Sigmoid colon (tissue), 7 donors: Measurements from ENCODE around the gene SPEM2. TPM values are rescaled to one million over a fixed set of nuclear protein-coding genes. Genes with fewer than 3 reads are reported as not detected.

ENCODE experiments used
- DNase-seq: peaks from one replicate; pipeline ENCODE4 v3.0.0-alpha.2; 2019
- H3K27ac ChIP-seq, 4 donors: fragments of 200-600 bp; sonication (generic); one replicate each; pipeline ENCODE4 v1.5.1; 2016 to 2019; ENCODE audit warnings: mild to moderate bottlenecking in 1 of 4
- H3K27me3 ChIP-seq, 3 donors: fragments of 200-600 bp; sonication (generic); one replicate each; pipeline ENCODE4 v1.5.1; 2019; ENCODE audit warnings: mild to moderate bottlenecking in 1 of 3
- H3K36me3 ChIP-seq, 4 donors: fragments of 200-600 bp; sonication (generic); one replicate each; pipeline ENCODE4 v1.5.1; 2016 to 2019
- H3K4me1 ChIP-seq, 4 donors: fragments of 200-600 bp; sonication (generic); one replicate each; pipeline ENCODE4 v1.5.1; 2017 to 2019
- H3K4me3 ChIP-seq, 4 donors: fragments of 200-600 bp; sonication (generic); one replicate each; pipeline ENCODE4 v1.5.1; 2017 to 2019; ENCODE audit warnings: mild to moderate bottlenecking in 2 of 4, moderate library complexity in 1 of 4
- H3K9me3 ChIP-seq, 4 donors: fragments of 200-600 bp in 3 of 4; sonication (generic) in 3 of 4; one replicate each; pipeline versions ENCODE4 v1.5.1 to v1.6.1; 2013 to 2019
- CTCF ChIP-seq, 4 experiments: fragments of 450-650 bp in 3 of 4; fragments of 200-600 bp in 1 of 4; IDR thresholded peaks; one replicate each; pipeline ENCODE4 v1.5.1; 2016 to 2019; ENCODE audit warnings: antibody characterized with exemption in 4 of 4, mild to moderate bottlenecking in 3 of 4, moderate library complexity in 2 of 4
- EP300 ChIP-seq, 4 donors: sonication (generic); formaldehyde crosslinking; IDR thresholded peaks; one replicate each; pipeline ENCODE4 v1.6.1; 2017; ENCODE audit warnings: antibody characterized with exemption in 4 of 4
- POLR2A ChIP-seq, 2 donors: fragments of 450-650 bp; IDR thresholded peaks; one replicate each; pipeline ENCODE4 v1.6.1; 2016; ENCODE audit warnings: antibody characterized with exemption in 2 of 2, mild to moderate bottlenecking in 2 of 2, moderate library complexity in 2 of 2
- POLR2AphosphoS5 ChIP-seq, 4 donors: sonication (generic); formaldehyde crosslinking; IDR thresholded peaks; one replicate each; pipeline ENCODE4 v1.6.1; 2017; ENCODE audit warnings: antibody characterized with exemption in 4 of 4
- WGBS, 2 donors: extraction: QIAGEN DNeasy Blood & Tissue Kit; methylation state at CpG; one replicate each; pipeline ENCODE4 v1.1.7; 2013; 5-methylcytosine and 5-hydroxymethylcytosine counted together
- intact Hi-C: fragments of 100-400 bp; cut with DNase I; formaldehyde crosslinking; loops from one replicate; pipeline ENCODE4 v1.15.1; 2023
- polyA plus RNA-seq, 3 donors: library from polyadenylated mRNA; stranded (reverse); fragments of 200-250 nt; gene quantifications; one replicate each; pipeline ENCODE4 v1.2.3, GENCODE V29; 2013
- total RNA-seq, 4 donors: library from RNA; depleted of rRNA; stranded (reverse); fragments of >200 nt; gene quantifications; one replicate each; pipeline ENCODE4 v1.1.0, GENCODE V29; 2016
- donor health status: healthy with polysubstance abuse.
- donor health status: Bipolar disorder and iron deficiency.
- donor health status: healthy.

The SPEM2 gene
- total and polyA plus RNA-seq, 7 donors: not detected

DNA sequence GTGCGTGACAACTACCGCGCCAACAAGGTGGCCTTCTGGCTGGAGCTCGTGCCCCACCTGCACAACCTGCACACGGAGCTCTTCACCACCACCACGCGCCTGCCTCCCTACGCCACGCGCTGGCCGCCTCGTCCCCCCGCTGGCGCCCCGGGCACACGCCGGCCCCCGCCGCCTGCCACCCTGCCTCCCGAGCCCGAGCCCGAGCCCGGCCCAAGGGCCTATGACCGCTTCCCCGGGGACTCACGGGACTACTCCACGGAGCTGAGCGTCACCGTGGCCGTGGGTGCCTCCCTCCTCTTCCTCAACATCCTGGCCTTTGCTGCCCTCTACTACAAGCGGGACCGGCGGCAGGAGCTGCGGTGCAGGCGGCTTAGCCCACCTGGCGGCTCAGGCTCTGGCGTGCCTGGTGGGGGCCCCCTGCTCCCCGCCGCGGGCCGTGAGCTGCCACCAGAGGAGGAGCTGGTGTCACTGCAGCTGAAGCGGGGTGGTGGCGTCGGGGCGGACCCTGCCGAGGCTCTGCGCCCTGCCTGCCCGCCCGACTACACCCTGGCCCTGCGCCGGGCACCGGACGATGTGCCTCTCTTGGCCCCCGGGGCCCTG is 8.3 kb upstream of the SPEM2 start:
- TF ChIP-seq CTCF (IDR thresholded peaks at IDR 0.05): no peak
- TF ChIP-seq EP300 (IDR thresholded peaks at IDR 0.05): no peak
- TF ChIP-seq POLR2AphosphoS5 (IDR thresholded peaks at IDR 0.05): no peak
- TF ChIP-seq POLR2A (IDR thresholded peaks at IDR 0.05): no peak
- Histone ChIP-seq H3K4me3 (no peak overlapping the region), H3K9me3 (no peaks in the 10 kb centered on the region), H3K4me1 (no peaks in the 10 kb centered on the region), H3K36me3 (peaks cover 0 to 38% (median 6%) of the 10 kb centered on the region in 4 donors), H3K27ac (no peak overlapping the region), H3K27me3 (no peaks in the 10 kb centered on the region)
- 93 to 95% methylated on average over 54 of the region's 54 CpGs for WGBS, 2 donors
- DNase-seq: no peak
- intact Hi-C loops: no loop called here

DNA sequence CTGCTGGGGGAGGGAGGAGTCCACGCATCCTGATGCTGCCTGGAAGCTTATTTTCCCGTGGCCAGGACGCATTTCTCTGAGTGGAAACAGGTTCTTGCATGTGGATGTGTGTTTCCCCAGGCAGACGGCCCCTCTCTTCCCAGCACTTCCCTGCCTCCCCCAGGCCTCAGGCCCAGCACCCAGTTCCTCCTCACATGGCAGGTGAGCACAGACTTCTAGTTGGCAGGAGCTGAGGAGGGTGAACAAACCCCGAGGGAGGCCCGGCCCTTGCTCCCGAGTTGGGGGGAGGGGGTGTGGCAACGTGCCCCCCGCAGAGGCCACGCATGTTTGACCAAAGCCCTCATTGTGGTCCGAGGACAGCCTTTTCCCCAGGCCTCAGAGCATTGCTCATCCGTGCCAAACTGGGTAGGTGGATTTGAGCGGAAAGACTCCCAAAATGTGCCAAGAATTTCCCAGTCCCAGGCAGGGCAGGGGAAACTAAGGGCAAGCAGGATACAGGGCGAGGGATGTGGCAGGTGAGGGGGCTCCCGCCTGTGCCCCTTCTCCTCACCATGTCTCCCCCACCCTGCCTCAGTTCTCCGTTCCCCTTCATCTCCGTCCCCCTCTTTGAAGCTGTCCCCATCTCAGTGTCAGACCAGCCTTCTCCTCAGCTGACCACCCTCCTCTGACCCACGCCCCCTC is 6.8 kb upstream of the SPEM2 start:
- intact Hi-C loops: no loop called here
- Histone ChIP-seq H3K4me1 (no peaks in the 10 kb centered on the region), H3K27me3 (no peaks in the 10 kb centered on the region), H3K9me3 (no peaks in the 10 kb centered on the region), H3K27ac (no peak overlapping the region), H3K4me3 (no peak overlapping the region), H3K36me3 (peaks cover 0 to 38% (median 6%) of the 10 kb centered on the region in 4 donors)
- TF ChIP-seq POLR2A (IDR thresholded peaks at IDR 0.05): no peak
- no peak for TF ChIP-seq POLR2AphosphoS5 (IDR thresholded peaks at IDR 0.05)
- no peak for TF ChIP-seq EP300 (IDR thresholded peaks at IDR 0.05)
- no peak for TF ChIP-seq CTCF (IDR thresholded peaks at IDR 0.05)
- WGBS, 2 donors: 72 to 73% methylated on average over 18 of the region's 18 CpGs
- no peak for DNase-seq

- intact Hi-C loops: no loop called here
- TF ChIP-seq CTCF (IDR thresholded peaks at IDR 0.05) (no peak), POLR2A (IDR thresholded peaks at IDR 0.05) (no peak), EP300 (IDR thresholded peaks at IDR 0.05) (no peak), POLR2AphosphoS5 (IDR thresholded peaks at IDR 0.05) (no peak)
- no peaks in the 10 kb centered on the region for H3K4me1 ChIP-seq
- H3K9me3 ChIP-seq: no peaks in the 10 kb centered on the region
- H3K36me3 ChIP-seq: peaks cover 0 to 30% (median 5%) of the 10 kb centered on the region in 4 donors
- no peak within 1 kb of the TSS for H3K4me3 ChIP-seq
- H3K27ac ChIP-seq: no peak within 1 kb of the TSS
- DNase-seq: no peak
- no peaks in the 10 kb centered on the region for H3K27me3 ChIP-seq
- 84 to 87% methylated on average over 17 of the region's 17 CpGs for WGBS, 2 donors
Measured at GRCh38 chr17:7419819-7420610, 5.4 kb upstream of the SPEM2 start, which contains the start of gene SPEM1. Gene SPEM1 (plus strand): TSS chr17:7420324. CDS start chr17:7420385, 61 bp downstream.

DNA sequence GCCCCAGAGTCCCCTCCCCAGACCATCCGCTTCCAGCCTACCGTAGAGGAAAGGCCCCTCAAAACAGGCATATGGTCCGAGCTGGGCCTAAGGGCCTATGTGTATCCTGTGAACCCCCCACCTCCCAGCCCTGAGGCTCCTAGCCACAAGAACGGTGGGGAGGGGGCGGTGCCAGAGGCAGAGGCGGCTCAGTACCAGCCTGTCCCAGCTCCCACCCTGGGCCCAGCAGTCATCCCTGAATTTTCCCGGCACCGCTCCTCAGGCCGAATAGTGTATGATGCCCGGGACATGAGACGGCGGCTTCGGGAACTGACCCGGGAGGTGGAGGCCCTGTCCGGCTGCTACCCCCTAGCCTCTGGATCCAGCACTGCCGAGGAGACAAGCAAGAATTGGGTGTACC is 4.2 kb upstream of the SPEM2 start:
- H3K4me3 ChIP-seq: no peak overlapping the region
- H3K27me3 ChIP-seq: no peaks in the 10 kb centered on the region
- H3K27ac ChIP-seq: no peak overlapping the region
- peaks cover 0 to 20% (median 3%) of the 10 kb centered on the region in 4 donors for H3K36me3 ChIP-seq
- no peak for DNase-seq
- H3K4me1 ChIP-seq: no peaks in the 10 kb centered on the region
- no peaks in the 10 kb centered on the region for H3K9me3 ChIP-seq
- intact Hi-C loops: no loop called here
- TF ChIP-seq POLR2A (IDR thresholded peaks at IDR 0.05): no peak
- TF ChIP-seq POLR2AphosphoS5 (IDR thresholded peaks at IDR 0.05): no peak
- TF ChIP-seq CTCF (IDR thresholded peaks at IDR 0.05): no peak
- TF ChIP-seq EP300 (IDR thresholded peaks at IDR 0.05): no peak
- 94 to 95% methylated on average over 16 of the region's 16 CpGs for WGBS, 2 donors
